HepG2 (cell line): ENCODE measurements around the gene ABCB9. TPM values are rescaled to one million over a fixed set of nuclear protein-coding genes. Genes with fewer than 3 reads are reported as not detected.

Source experiments
- DNMT1 ChIP-seq: sonication (generic); formaldehyde crosslinking; IDR thresholded peaks from 2 replicates; pipeline ENCODE4 v1.5.1; 2020; ENCODE audit warnings: mild to moderate bottlenecking, missing genetic modification reagents
- ELF4 ChIP-seq: sonication (generic); formaldehyde crosslinking; IDR thresholded peaks from 2 replicates; pipeline ENCODE4 v1.5.0; 2020; ENCODE audit warnings: missing genetic modification reagents, mild to moderate bottlenecking, moderate library complexity, borderline replicate concordance
- HOXA9 ChIP-seq: sonication (generic); formaldehyde crosslinking; IDR thresholded peaks from 2 replicates; pipeline ENCODE4 v1.8.1; 2022; ENCODE audit warnings: missing genetic modification reagents, mild to moderate bottlenecking, moderate library complexity, borderline replicate concordance
- MYNN ChIP-seq: sonication (generic); formaldehyde crosslinking; IDR thresholded peaks from 2 replicates; pipeline ENCODE4 v1.4.0; 2020; ENCODE audit warnings: mild to moderate bottlenecking, low read depth, missing genetic modification reagents
- PHB2 ChIP-seq: fragments of 450-650 bp; IDR thresholded peaks from 2 replicates; pipeline ENCODE4 v1.6.1; 2018; ENCODE audit not compliant: partially characterized antibody
- RERE ChIP-seq: IDR thresholded peaks from 2 replicates; pipeline ENCODE4 v1.6.1; 2016; ENCODE audit warnings: low read depth, missing genetic modification reagents, missing compliant biosample characterization
- SNRNP70 ChIP-seq: fragments of 200-400 bp; formaldehyde crosslinking; IDR thresholded peaks from 2 replicates; pipeline ENCODE4 v1.6.1; 2017; ENCODE audit warnings: mild to moderate bottlenecking, low read depth, low read length, moderate library complexity
- TGIF2 ChIP-seq: IDR thresholded peaks from 2 replicates; pipeline ENCODE4 v1.6.1; 2016; ENCODE audit warnings: control low read depth, missing compliant biosample characterization
- TOPORS ChIP-seq: sonication (generic); formaldehyde crosslinking; IDR thresholded peaks from 2 replicates; pipeline ENCODE4 v1.8.0; 2023; ENCODE audit warnings: mild to moderate bottlenecking, missing genetic modification reagents
- ZNF432 ChIP-seq: sonication (generic); formaldehyde crosslinking; IDR thresholded peaks from 2 replicates; pipeline ENCODE4 v1.5.0; 2020; ENCODE audit warnings: missing genetic modification reagents, mild to moderate bottlenecking, borderline replicate concordance
- ZNF563 ChIP-seq: sonication (generic); formaldehyde crosslinking; IDR thresholded peaks from 2 replicates; pipeline ENCODE4 v1.8.0; 2022; ENCODE audit warnings: mild to moderate bottlenecking, moderate library complexity, missing genetic modification reagents
- polyA plus RNA-seq, 8 experiments: library from polyadenylated mRNA; depleted of rRNA in 3 of 8; stranded (reverse) in 7 of 8; unstranded in 1 of 8; fragments of >200 nt; fragmentation: Illumina TruSeq in 4 of 8; extraction: Trizol in 4 of 8; gene quantifications; 2 replicates each; pipeline versions ENCODE4 v1.2.1 to v1.2.3, GENCODE V29; 2011 to 2016; ENCODE audit warnings: low read depth in 4 of 8, missing spikeins in 1 of 8, mixed read lengths in 1 of 8; ENCODE audit not compliant: insufficient read depth in 1 of 8
- total RNA-seq, 5 experiments: library from RNA; depleted of rRNA; stranded (reverse); fragments of >200 nt; fragmentation: Illumina TruSeq; extraction: Trizol; gene quantifications; 2 replicates each; pipeline ENCODE4 v1.2.3, GENCODE V29; 2016; ENCODE audit warnings: low read depth in 1 of 5
- TF ChIP-seq, protein P1 (sequence below): sonication (generic); formaldehyde crosslinking; conservative IDR thresholded peaks from 2 replicates; pipeline ENCODE4 v1.5.0; 2020; ENCODE audit warnings: missing genetic modification reagents
- TF ChIP-seq, protein P2 (sequence below): sonication (generic); formaldehyde crosslinking; IDR thresholded peaks from 2 replicates; pipeline ENCODE4 v1.4.0; 2020; ENCODE audit warnings: low read depth, mild to moderate bottlenecking, missing genetic modification reagents

Gene ABCB9
- total and polyA plus RNA-seq, 2 of the 13 experiments (the other 11 are each of a cell fraction or from before 2014, with no cell fraction given): 5.1 to 6.0 TPM

DNA sequence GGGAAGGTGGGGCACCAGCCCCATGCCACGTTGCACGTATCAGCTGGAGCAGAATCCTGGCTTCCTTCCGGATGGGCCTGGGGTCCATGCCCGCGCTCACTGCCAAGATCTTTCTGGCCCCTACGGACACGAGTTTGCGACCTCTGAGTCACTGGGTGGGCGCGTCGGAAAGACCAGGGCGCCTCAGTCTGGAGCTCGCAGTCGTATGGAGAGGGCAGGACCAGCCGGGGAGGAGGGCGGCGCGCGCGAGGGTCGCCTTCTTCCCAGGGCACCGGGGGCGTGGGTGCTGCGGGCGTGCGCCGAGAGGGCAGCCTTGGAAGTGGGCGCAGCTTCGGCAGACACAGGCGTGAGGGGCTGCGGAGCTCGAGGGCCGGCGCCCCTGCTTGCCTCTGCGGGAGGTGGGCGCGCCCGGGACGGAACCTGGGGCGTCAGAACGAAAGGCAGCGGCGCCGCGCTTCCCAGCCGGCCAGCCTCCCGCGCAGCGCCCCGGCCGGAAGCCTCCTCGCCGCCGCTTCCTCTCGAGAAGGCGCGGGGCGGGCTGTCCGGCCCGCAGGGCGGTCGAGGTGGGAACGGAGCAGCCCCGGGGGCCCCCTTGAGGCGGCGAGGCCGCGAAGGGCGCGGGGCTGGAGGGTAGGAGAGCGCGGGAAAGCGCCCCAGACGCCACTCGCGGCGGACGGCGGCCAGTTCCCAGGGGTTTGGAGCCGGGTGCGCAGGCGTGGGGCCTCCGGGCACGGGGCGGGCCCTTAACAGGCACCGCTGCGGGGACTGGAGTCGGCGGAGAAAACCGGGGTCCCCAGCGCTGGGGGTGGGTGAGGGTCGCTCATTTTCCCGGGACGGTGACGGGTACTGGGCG, 14.1 kb upstream of the ABCB9 start, which contains the start of gene ARL6IP4 (continued):
- TF ChIP-seq ZNF563 (CRISPR knock-in tag) (no peak; the same call in none of the 2 replicates), TOPORS (CRISPR knock-in tag) (peak; percentile 93; the same call in 1 of the 2 replicates), SNRNP70 (no peak), ZNF432 (CRISPR knock-in tag) (0 out of 2 replicates have a peak, but pooled peaks have one; percentile 84), RERE (CRISPR knock-in tag) (no peak), TGIF2 (no peak), MYNN (CRISPR knock-in tag) (no peak; the same call in 1 of the 2 replicates), HOXA9 (CRISPR knock-in tag) (peak; percentile 74; the same call in 1 of the 2 replicates), ELF4 (CRISPR knock-in tag) (no peak), DNMT1 (peak; percentile 90; the same call in 1 of the 2 replicates), PHB2 (no peak)
- TF ChIP-seq, protein P1, sequence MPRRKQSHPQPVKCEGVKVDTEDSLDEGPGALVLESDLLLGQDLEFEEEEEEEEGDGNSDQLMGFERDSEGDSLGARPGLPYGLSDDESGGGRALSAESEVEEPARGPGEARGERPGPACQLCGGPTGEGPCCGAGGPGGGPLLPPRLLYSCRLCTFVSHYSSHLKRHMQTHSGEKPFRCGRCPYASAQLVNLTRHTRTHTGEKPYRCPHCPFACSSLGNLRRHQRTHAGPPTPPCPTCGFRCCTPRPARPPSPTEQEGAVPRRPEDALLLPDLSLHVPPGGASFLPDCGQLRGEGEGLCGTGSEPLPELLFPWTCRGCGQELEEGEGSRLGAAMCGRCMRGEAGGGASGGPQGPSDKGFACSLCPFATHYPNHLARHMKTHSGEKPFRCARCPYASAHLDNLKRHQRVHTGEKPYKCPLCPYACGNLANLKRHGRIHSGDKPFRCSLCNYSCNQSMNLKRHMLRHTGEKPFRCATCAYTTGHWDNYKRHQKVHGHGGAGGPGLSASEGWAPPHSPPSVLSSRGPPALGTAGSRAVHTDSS (CRISPR knock-in tag): no peak
- TF ChIP-seq, protein P2, sequence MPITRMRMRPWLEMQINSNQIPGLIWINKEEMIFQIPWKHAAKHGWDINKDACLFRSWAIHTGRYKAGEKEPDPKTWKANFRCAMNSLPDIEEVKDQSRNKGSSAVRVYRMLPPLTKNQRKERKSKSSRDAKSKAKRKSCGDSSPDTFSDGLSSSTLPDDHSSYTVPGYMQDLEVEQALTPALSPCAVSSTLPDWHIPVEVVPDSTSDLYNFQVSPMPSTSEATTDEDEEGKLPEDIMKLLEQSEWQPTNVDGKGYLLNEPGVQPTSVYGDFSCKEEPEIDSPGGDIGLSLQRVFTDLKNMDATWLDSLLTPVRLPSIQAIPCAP (CRISPR knock-in tag): no peak
